NB4 (cell line): Measurements from ENCODE around the gene ADGRG1.

Experiments
- DNase-seq: peaks from one replicate; pipeline ENCODE4 v3.0.0; 2010; ENCODE audit warnings: low read depth
- H3K4me3 ChIP-seq: one replicate; pipeline ENCODE4 v1.5.1; 2011; ENCODE audit warnings: mild to moderate bottlenecking, low read depth, low read length, moderate library complexity
- CTCF ChIP-seq: IDR thresholded peaks from one replicate; pipeline ENCODE4 v1.5.1; 2012; ENCODE audit warnings: low read depth, low read length
- MAX ChIP-seq: IDR thresholded peaks from 2 replicates; pipeline ENCODE4 v1.6.1; 2011; ENCODE audit warnings: low read depth, low read length
- MYC ChIP-seq: IDR thresholded peaks from 2 replicates; pipeline ENCODE4 v1.6.1; 2011; ENCODE audit warnings: low read depth, low read length
- POLR2A ChIP-seq: IDR thresholded peaks from 2 replicates; pipeline ENCODE4 v1.6.1; 2011; ENCODE audit warnings: mild to moderate bottlenecking; ENCODE audit not compliant: insufficient read length; ENCODE audit errors: extremely low read depth

The ADGRG1 gene

DNA sequence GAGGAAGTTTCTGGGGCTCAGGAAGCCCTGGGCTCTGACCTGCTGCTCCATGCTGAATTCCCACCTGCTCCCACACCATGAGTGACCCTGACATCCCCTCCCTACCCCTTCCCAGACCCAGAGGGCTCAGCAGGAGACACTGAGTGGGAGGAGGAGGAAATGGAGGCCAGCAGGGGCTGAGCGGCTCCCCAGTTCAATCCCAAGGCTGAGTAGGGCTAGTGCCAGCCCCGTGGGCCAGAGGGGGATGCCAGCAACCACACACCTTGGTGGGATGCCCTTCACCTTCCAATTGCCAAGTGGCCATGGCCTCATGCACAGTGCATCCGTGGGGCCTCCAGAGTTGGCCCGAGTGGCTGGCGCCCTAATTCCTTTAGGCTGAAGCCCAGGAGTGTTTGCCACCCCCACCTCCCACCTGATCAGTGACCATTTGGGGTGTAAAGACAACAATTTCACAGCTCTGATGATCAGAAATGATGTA lies 38.7 kb downstream of the ADGRG1 start:
- H3K4me3 ChIP-seq = no peak overlapping the region
- TF ChIP-seq MYC = no peak
- no peak for DNase-seq

- TF ChIP-seq MAX (no peak), POLR2A (no peak), CTCF (peak; percentile 50), MYC (peak; percentile 37; the same call in 1 of the 2 replicates)
- peak; percentile 85 for DNase-seq
- H3K4me3 ChIP-seq = no peak overlapping the region
Measured at GRCh38 chr16:57667526-57668262, 39.3 kb downstream of the ADGRG1 start.

GRCh38 chr16:57668263-57668571 lies 39.8 kb downstream of the ADGRG1 start, which contains the start of gene ADGRG3:
TSS of gene ADGRG3 (plus strand) at chr16:57668306. CDS start at chr16:57668348, 42 bp downstream.
- no peak within 1 kb of the TSS for H3K4me3 ChIP-seq
- no peak for DNase-seq
- TF ChIP-seq MYC (no peak), MAX (no peak), POLR2A (no peak), CTCF (no peak)

DNA sequence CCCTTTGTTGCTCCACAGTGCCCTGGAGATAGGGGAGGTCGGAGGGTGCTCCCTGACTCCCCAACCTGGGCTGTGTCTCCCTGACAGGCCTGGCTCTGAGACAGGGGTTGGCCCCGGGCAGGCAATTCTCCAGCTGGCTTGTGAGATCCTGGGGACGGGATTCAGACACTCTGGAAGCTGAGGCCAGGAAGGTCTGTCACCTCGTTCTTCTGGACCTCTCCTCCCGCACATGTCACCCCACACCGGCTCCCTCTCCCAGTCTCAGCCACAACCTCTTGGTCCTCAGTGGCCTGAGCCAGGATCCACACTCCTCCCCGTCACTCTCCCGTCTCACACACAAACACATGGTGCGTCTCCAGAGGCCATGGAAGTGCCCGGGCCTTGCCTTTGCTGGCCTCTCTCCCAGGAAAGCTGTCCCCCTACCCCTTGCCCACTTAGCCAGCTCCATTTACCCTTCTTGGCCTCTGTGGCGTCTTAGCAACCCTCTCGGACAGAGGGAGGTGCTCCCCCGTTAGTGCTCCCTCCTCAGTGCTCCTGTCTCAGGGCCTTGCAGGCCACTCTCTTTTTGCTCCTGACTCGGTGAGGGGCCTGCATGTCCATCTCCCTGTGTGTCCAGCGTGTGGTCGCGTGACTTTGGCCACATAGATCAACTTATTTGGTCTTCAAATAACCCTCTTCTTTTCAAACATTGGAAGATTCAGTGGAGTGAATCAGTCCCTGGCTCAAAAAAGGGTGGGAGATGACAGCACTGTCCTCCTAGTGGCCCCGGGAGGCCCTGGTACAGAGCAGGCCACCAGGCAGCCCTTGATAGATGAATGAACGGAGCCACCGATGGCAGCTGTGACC lies 40.4 kb downstream of the ADGRG1 start:
- H3K4me3 ChIP-seq = no peak overlapping the region
- TF ChIP-seq MYC (no peak), POLR2A (no peak), CTCF (no peak), MAX (no peak)
- no peak for DNase-seq

DNA sequence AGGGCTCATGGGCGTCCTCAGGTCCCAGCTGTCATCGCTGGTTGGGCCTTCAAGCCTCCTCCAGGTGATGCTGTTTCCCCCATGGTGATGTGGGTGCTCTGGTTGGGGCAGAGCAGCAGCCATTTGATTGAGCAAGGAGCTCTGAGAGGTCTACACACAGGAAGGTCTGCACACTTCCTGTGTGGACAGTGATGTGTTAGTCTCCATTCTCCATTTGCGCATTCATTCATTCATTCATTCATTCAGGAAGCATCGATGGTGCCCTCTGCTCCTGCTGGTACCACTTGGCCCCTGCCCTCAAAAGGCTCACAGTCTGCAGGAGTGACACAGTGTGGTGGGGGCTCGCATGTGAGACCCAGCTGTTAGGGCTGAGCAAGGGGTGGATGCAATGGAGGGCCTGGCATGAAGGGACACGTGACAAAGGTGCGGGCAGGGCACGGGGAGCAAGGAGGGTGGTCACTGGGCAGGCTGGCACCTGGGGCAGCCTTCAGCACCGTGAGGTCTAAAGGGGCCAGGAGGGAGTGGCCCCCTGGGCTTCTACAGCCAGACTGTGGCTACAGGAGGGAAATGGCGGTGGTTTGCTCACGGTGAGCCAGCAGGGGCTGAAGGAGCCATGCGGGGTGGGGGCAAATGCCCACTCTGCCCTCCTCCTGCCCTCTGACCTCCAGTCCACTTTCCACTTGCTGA lies 41.2 kb downstream of the ADGRG1 start:
- no peak overlapping the region for H3K4me3 ChIP-seq
- peak; percentile 63 for DNase-seq
- TF ChIP-seq CTCF (no peak), POLR2A (no peak), MYC (0 out of 2 replicates have a peak, but pooled peaks have one; percentile 26), MAX (no peak; the same call in 1 of the 2 replicates)
